Activated CD8-positive, alpha-beta memory T cell treated with anti-CD3 and anti-CD28 coated beads, Interleukin-2, amount 50 U/mL, for 48 hours (primary cell): ENCODE results near the gene GET3.

Experiments used
- DNase-seq: peaks from one replicate; pipeline ENCODE4 v3.0.0-alpha.2; 2020

The GET3 gene

DNA sequence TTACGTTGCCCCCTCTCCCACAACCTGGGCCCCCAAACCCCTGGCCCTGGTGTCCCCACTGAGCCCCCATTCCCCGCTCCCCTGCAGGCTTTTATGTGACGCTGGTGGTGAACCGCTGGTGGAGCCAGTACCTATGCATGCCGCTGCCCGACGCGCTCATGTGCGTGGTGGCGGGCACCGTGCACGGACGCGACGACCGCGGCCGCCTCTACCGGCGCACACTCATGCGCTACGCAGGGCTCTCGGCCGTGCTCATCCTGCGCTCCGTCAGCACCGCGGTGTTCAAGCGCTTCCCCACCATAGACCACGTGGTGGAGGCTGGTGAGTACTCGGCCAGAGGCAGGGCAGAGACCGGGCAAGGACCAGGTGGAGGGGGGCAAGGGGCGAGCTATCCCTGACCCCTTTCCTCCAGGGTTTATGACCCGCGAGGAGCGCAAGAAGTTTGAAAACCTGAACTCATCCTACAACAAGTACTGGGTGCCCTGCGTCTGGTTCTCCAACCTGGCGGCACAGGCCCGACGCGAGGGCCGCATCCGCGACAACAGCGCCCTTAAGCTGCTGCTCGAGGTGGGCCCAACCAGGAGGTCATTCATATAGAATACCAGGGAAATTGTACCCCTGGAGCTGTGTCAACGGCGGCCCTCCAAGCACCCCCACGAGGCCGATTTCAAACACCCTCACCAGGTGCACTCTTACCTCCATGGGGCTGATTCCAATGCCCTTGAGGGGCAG, 17.3 kb downstream of the GET3 start:
- DNase-seq = no peak

DNA sequence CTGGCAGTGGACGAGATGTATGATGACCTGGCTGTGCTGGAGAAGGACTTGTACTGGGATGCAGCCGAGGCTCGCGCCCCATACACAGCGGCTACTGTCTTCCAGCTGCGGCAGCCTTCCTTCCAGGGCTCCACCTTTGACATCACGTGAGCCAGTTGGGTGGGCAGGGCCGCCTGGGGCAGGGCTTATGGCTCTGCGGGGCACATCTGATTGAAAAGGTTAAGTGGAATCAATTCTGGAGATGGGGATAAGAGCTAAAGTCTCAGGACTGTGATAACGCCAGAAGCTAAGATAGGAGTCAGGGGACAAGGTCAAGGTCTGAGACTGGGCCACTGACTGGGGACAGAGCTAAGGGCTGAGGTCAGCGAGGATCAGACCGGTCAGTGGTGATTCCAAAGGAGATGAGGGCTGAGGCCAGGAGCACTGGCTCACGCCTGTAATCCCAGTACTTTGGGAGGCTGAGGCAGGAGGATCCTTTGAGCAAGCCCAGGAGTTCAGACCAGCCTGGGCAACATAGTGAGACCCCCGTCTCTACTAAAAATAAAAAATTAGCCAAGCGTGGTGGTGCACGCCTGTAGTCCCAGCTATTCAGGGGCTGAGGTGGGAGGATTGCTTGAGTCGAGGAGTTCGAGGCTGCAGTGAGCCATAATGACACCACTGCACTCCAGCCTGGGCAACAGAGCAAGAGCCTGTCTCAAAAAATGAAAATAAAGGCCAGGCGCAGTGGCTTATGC, 19.0 kb downstream of the GET3 start:
- DNase-seq = no peak

DNA sequence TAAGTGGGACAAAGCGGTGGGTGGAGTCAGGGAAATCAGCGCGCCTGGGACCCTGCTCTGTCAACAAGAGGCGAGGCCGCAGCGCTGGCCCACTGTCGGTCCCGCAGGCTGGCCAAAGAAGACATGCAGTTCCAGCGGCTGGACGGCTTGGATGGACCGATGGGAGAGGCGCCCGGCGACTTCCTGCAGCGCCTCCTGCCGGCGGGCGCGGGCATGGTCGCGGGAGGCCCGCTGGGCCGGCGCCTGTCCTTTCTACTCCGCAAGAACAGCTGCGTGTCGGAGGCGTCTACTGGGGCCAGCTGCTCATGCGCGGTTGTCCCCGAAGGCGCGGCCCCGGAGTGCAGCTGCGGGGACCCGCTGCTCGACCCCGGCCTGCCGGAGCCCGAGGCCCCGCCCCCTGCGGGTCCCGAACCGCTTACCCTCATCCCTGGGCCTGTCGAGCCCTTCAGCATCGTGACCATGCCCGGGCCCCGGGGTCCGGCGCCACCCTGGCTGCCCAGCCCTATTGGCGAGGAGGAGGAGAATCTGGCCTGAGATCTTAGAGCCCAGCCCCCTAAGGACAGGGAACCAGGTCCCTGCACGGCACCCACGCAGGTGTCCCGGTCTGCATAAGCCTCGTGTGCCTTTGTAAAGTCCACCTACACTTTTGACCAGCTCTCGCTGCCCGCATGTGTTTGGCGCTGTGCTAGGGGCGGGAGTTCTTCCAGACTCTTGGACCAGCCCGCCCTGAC, 20.4 kb downstream of the GET3 start:
- peak; percentile 92 for DNase-seq

DNA sequence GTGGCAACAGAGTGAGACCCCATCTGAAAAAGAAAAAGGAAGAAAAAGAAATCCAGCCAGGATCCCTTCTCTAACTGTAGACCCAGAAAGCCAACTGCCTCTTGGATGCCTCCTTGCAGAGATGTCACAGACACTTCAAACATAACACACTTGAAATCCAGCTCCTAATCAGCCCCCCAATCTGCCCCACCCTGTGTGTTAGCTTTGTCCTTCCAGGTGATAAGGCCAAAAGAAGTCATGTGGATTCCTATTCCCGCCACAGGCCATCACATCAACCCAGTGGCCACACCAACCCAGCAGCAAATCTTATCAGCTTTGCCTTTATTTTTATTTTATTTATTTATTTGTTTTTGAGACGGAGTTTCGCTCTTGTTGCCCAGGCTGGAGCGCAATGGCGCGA, 22.4 kb downstream of the GET3 start:
- DNase-seq = no peak

DNA sequence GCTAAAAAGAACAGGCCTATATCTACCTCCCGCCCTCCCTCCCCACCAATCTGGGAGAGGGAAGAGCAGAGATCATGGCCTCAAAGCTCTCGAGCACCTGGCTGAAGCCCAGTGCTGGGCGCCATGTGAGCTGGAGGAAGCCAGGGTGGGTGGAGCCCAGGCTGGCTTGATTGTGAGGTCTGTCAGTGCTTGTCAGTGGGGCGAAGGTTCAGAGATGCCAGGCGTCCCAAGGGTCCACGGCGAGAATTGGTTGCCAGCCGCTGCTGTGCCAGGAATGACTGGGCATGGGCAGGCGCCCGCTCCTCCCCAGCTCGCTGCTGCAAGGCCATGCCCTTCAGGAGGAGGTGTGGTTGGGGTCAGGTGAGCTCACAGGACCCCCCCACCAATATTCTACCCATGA, 25.8 kb downstream of the GET3 start:
- DNase-seq = no peak

DNA sequence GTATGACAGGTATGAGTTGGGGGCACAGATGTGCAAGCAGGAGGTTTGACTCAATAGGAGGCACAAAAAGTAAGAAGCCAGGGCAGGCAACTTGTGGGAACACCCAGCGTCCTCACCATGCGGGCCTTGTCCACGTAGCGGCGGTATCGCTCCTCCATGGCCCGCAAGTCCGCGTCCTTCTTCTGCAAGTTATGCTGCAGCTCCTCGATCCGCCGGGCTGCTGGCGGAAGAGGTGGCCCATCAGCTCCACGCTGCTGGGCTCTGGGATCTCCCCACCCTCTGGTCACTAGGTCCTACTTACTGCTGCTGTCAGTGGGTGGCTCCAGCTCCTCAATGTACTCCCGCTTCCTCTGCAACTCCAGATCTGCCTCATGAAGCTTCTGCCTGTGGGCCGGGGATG, 27.4 kb downstream of the GET3 start:
- DNase-seq = no peak

DNA sequence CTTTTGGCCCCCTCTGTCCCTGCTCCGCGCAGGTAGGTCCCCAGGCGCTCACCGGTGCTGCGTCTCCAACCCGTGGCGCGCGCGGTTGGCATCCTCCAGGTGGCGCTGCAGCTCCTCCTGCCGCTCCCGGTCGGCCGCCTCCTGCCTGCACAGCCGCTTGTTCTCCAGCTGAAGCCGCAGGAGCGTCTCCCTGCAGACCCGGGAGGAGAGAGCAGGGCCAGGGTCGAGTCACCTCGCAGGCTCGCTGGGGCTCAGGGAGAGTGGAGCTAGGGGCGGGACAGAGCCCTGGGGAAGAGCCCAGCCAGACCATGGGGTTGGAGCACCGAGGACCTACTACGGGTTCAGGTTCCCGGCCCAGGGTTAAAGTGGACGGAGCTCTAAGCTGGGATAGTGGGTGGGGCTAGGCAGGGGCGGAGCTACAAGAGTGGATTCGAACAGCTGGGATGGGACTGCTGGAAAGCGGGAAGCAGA, 28.8 kb downstream of the GET3 start:
- peak; percentile 89 for DNase-seq

DNA sequence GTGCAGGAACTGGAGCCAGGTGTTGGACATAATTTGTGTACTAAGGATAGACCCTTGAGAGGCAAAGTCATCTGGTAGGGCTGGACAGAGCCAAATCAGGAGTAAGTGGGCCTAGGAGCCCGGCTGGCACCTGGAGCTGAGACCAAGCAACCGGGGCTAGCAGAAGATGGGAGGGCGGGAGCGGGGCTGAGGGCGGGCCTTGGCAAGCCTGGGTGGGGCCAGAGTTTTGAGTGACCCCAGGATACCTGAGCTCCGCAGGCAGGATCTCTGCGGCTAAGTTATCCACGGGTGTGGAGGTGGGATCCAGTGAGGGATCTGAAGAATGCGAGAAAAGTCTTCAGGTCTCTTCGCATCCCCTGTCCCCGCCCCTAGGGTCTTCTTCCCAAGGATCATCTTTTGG, 29.9 kb downstream of the GET3 start:
- no peak for DNase-seq

DNA sequence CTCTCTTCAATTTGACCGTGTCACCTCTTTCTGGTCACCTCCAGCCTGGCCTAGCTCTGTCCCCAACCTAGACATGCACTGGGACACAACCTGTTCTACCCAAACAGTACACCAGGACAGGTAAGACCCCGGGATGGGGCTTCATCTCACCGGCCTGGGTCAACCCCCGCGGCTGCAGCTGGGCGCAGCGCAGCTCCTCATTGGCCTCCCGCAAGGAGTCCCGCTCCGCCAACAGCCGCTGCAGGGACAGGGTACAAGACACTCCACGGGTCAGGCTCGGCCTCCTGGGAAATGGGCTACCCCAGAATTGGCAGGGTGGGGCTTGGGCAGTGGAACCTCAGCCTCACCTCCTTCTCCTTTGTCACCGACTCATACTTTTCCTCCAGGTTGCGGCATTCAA, 30.4 kb downstream of the GET3 start:
- DNase-seq = no peak

DNA sequence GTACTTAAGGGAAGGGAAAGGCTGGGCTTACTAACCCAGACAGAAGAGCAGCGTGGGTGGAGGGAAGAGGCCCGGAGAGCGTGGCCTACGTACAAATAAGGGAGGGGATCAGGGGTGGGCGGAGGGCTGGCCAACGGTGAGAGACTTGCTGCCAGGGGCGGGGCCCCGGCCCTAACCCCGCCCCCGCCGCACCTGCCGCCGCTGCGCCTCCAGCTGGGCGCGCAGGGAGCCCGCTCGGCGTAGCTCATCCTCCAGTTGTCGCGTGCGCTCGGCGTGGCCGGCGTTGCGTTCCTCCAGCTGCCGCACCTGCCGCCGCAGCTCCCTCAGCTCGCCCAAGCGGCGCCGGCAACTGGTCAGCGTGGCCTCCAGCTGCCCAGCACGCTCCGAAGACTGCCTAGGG, 32.4 kb downstream of the GET3 start:
- no peak for DNase-seq

DNA sequence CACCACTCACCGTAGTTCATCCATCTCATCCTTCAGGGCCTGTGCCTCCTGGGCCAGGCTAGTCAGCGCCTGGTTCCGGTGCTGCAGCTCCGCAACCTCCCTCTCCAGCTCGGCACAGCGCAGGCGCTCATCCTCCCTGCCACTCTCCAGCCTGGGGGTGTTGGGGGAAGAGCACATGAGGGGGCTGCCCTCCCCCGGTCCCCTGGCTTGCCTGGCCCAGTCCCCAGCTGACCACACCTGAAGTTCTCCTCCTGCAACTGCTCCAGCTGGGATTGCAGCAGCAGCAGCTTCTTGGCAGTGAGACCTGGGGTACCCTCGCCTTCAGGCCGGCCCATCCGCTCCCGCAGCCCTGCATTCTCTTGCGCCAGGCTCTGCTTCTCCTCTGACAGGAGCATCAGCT, 33.6 kb downstream of the GET3 start:
- DNase-seq = no peak

DNA sequence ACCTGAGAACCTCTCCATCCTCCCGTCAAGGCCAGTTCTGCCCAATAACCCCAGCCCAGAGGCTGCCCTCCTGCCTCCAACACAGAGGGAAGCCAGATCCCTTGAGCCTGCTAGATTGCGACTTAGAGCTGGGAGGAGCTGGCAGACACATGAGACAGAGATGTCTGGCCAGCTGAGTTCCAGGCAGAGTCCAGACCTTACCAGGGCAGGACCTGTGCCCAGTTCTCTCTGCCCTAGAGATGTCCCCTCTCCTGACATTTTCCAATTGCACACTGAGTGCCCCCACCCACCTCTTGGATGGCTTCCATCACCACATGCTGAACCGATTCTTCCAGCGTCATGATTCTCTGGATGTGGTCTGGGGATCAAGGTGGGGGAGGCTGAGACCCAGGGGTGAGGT, 35.0 kb downstream of the GET3 start:
- DNase-seq = no peak

DNA sequence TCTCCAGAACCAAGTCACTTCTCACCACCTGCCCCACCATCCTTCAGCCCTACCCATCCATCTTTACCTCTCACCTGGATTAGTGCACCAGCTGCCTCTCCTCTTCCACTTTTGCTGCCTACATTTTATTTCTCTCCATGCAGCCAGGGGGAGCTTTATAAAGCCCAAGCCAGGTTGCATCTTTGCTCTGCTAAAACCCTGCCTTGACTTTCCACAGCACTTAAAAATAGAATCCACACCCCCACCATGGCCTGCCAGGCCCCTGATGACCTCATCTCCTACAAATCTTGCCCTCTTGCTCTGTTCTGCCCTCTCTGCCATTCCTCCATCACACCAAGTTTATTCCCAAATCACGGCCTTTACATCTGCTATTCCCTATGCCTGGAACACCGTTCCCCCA, 36.3 kb downstream of the GET3 start:
- DNase-seq = no peak

DNA sequence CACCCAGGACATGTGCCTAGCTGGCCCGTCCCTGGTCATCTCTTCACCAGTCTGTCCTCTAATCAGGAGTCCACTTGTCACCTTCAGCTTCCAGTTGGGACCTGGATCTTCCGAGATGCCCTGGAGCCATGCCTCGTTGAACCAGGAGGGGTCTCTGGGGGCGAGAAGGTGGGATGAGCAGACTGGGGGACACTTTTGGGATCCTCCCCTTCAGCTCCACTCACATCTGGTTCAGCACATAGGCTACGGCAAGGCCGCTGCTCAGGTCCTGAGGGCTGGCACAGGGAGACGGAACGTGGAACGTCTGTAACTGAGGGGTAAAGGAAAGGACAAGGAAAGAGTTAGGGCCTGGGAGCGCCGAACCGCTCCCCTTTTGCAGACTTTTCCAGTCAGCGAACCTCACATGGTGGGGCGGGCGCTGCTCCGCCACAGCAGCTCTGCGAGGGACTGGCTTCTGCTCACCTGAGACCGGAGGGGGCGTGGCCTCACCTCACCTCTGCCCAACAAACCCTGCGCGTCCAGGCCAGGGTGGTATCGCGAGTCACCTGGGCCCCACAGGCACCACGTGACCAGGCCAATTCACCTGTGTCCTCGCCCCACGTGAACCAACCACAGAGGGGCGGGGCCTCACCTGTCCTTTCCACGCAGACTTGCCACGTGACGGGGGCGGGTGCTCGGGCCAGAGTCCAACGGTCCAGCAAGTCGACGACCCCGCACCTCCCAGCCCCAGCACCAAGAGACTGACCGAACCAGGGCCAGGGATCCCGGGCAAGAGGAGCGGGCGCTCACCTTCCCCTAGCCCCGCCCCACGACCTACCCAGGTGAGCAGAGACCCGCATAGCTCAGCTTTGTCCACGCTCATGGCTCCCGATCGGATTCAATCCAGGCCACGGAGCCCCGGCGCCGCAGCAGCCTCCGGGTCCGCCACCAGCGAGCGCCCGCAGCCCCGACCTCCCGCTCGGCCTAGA, 37.6 kb downstream of the GET3 start, which contains the start of gene HOOK2:
TSS of gene HOOK2 (minus strand) at position 965 of the 968 bp plus-strand sequence. CDS start at position 862, 103 bp downstream.
- DNase-seq = peak; percentile 60

DNA sequence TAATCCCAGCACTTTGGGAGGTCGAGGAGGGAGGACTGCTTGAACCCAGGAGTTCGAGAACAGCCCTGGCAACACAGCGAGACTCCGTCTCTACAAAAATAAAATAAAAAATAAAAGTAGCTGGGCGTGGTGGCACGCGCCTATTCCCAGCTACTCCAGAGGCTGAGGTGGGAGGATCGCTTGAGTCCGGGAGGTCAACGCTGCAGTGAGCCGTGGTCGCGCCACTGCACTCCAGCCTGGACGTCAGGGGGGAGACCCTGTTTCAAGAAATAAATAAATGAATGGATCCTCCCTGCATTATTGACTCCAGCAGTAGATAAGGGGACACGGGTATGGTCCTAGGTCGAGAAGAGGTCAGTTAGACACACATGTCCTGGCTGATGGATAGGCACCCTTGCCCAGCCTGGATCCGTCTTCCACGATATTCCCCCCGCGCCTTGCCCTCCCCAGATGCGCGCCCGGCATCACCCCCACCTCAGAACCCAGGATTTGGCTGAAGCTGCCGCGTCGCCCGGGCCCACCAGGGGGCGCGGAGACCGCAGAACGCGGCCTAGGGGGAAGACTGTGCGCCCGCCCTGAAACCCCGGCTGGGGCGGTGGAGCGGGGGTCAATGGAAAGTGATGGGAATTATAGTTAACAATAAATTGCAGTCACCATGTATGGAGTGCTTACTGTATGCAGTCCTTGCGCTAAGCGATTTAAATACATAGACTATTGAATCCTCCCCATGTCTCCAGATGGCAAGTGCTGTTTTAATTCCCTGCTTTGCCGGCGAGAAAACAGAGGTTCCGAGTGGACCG, 40.1 kb downstream of the GET3 start:
- peak; percentile 95 for DNase-seq

DNA sequence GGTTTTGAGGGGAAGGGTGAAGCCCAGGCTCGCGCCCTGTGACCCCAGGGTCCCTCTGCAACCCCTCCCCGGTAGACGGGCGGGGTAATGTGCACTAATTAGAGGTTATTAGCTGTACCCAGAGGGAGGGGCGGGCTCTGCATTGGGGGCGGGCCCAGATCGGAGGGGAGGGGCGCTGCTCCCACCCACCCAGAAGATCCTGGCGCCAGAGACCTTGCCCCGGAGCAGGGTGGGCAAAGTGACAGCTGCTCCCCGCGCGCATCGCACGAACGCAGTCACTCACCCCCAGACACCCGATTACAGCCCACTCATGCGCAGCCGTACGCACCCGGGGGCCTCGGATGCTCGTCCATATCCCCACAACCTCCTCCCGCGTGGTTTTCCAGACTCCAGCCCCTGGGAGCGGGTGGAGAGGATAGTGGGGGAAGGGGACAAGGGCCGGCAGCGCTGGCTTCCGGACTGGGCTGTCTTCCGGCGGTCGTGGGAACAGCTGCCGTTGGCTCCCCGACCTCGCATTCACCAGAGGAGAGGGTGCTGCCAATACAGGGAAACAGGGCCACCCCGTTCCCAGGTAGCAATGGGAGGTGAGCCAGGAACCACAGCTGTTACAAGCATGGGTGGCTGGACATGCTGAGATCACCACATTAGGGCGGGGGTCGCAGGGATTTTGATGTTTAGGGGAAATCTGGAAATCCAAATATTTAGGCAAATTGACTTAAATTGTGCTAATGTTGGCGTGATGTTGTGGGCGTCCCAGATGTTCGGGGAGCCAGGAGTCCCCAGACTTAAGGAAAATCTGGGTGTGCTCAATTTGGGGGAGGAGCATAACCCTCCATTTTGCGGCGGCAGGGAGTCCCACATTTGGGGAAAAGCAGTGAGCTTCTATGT, 41.0 kb downstream of the GET3 start:
- peak; percentile 76 for DNase-seq

DNA sequence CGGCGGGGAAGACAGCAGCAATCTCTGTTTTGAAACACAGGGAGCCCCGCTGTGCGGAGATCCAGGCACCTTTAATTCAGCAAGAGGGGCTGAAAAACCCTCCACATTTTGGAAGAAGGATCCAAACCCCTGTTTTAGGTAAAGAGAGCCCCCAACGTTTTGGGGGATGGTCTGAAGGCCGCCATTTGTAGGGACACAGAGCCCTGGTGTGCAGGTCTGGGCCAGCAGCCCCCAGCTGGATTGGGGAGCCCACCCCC, 41.5 kb downstream of the GET3 start:
- DNase-seq = no peak

DNA sequence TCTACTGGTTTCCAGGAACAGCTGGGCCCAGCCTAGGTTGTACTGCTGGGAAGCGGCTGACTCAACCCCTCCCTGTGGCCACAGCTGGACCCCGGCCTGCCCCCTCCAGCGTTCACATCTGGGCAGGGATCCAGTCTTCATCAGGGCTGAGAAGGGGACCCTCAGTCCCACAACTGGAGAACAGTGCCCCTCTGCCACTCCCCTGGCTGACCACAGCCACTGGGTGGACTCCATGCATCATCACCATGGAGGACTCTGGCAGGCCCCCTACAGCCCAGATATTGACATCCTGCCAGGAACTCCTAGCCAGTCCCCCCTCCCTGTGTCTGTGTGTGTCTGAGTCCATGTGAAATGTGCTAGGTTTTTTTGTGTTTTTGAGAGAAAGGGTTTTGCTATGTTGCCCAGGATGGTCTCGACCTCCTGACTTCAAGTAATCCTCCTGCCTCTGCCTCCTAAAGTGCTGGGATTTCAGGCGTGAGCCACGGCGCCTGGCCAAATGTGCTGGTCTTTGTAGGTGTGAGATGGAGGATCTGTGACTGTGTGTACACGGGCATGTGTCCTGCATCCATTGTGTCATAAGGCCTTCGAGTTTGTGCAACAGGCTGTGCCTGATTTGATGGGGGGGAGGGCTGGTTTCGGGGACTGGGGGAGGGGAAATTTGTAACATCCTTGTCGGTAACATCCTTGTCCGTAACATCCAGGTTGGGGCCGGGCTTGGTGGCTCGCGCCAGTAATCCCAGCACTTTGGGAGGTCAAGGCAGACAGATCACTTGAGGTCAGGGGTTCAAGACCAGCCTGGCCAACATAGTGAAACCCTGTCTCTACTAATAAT, 42.1 kb downstream of the GET3 start:
- DNase-seq = peak; percentile 62

DNA sequence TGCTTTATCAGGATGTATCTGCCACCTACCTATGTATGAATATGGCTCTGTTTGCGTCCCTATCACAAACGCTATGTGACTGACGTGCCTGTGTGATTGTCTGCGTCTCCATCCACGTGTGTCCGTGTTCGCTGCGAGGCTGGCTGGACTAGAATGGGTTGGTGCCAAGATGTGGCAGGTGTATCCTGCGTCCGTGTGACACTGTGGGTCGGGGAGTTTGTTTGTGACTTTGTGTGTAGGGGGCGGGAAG, 44.8 kb downstream of the GET3 start:
- no peak for DNase-seq
